Activated naive CD4-positive, alpha-beta T cell treated with anti-CD3 and anti-CD28 coated beads, Interleukin-2, amount 50 U/mL, for 72 hours (primary cell): ENCODE results near the gene NYAP1. TPM values are rescaled to one million over a fixed set of nuclear protein-coding genes. Genes with fewer than 3 reads are reported as not detected.
"Not testable (repeated sequence)": the region's sequence is repeated elsewhere in the genome, so short reads cannot be mapped to it uniquely, and the experiment has no call there.

ENCODE experiments used
- ATAC-seq, 2 donors: fragments of 150-1000 bp; cut with Tn5 transposase; 2 replicates each; pipeline ENCODE4 v1.10.0; 2021; ENCODE audit warnings: mild to moderate bottlenecking in 2 of 2, moderate library complexity in 2 of 2
- DNase-seq, 2 donors: peaks; one replicate each; pipeline ENCODE4 v3.0.0; 2021 to 2022; ENCODE audit warnings: low spot score in 2 of 2
- H3K27ac Mint-ChIP-seq, 2 donors: one replicate each; pipeline ENCODE4 v1.8.0; 2022; ENCODE audit warnings: mild to moderate bottlenecking in 2 of 2, mixed read lengths in 2 of 2
- H3K36me3 Mint-ChIP-seq, 2 donors: one replicate each; pipeline ENCODE4 v1.8.0; 2022; ENCODE audit warnings: mixed read lengths in 2 of 2
- H3K9me3 Mint-ChIP-seq, 2 donors: one replicate each; pipeline ENCODE4 v1.8.0; 2022; ENCODE audit warnings: mixed read lengths in 2 of 2
- total RNA-seq, 2 donors: library from RNA; stranded (reverse); gene quantifications; one replicate each; pipeline ENCODE4 v1.2.3, GENCODE V29; 2022

NYAP1 gene
- 1 to 10 TPM in 1 of 2 donors, under 1 TPM in 1; 0.89 to 1.0 TPM for total RNA-seq

DNA sequence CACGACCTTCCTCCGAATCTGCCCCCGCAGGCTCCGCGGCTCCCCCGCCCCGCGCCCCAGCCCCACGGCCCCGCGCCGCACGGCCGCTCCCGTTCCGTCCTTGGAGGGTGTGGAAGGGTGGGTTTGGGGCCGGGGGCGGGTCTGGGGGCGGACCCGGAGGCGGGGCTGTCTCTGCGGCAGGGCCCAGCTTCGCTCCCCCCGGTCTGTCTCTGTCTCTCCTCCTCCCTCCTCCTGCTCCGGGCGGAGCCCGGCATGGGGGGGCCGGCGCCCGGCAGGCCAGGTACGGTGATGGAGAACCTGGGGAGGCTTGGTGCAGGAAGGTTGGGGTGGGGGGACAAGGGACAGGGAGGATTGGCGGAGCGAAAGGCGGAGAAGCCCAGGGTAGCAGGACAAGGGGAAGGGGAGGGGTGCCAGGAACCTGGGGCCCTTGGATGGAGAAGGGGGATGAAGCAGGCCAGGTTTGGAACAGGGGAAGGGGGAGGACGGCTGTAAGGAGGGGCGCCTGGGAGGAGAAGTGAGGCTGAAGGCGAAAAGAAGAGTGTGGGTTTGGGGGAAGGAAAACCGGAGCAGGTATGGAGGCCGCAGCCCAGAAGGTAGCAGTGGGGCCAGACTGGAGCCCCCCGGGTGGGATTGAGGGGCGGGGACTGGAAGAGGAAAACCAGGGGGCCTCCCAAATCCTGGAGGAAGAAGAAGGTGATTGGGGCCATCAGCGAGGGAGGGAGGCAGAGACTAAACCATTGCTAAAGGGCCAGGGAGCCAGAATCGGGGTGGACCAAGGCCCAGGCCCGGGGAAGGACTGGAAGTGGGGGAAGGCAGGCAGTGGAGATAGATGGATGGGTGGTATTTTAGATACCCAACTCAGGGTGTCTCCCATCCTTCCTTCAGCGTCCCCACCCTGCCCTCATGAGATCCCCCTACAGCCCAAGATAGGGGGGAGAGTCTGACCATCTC is at the start of gene NYAP1:
Gene NYAP1, plus strand, starts transcription at position 206 of the 951 bp plus-strand sequence. CDS start 1,385 bp downstream, outside the sequence.
- Mint-ChIP-seq H3K36me3 (no peaks in the 10 kb centered on the region), H3K9me3 (no peaks in the 10 kb centered on the region), H3K27ac (peak within 1 kb of the TSS; percentile 71 to 92)
- no peak for DNase-seq
- peak; percentile 3 to 39 for ATAC-seq

DNA sequence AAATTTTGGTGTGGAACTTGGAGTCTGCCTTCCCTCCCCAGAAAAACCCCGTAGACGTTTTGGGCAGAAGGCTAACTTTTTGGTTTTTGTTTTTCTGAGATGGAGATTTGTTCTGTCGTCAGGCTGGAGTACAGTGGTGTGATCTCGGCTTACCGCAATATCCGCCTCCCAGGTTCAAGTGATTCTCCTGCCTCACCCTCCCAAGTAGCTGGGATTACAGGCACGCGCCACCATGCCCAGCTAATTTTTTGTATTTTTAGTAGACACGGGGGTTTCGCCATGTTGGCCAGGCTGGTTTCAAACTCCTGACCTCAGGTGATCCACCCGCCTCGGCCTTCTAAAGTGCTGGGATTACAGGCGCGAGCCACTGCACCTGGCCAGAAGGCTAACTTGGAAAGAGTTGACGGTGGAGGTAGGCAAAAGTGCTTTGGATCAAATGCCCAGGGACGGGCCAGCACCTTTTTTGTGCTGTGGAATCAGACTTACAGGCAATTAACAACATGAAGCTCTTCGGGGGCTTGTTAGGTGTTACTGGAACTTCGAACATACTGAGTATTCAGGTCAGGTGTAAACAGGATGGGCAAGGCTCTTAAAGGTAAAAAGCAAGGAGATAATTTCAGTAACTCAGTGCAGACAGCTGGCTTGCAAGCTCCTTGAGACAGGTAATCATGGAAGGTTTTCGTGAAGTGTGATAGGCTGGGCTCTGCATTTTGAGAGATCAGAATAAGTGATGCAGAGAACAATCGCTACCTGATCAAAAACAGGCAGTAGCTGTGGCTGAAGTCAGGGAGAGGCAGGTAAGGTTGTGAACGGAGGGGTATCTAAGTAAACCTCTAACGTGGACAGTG is 49.2 kb upstream of the NYAP1 start:
- ATAC-seq: no peak
- H3K36me3 Mint-ChIP-seq: peaks cover 36 to 38% of the 10 kb centered on the region in 2 donors

GRCh38 chr7:100435401-100436304 is 48.1 kb upstream of the NYAP1 start:
- Mint-ChIP-seq H3K27ac (peak overlapping the region; percentile 94 to 95), H3K36me3 (peaks cover 31 to 35% of the 10 kb centered on the region in 2 donors), H3K9me3 (no peaks in the 10 kb centered on the region)
- ATAC-seq (peak; percentile 24 to 41), DNase-seq (peak; percentile 42 to 58)

More for the DNA sequence above, 49.2 kb upstream of the NYAP1 start:
- DNase-seq: peak in 1 of 2 donors; percentile 55
- Mint-ChIP-seq H3K9me3 (no peaks in the 10 kb centered on the region), H3K27ac (peak overlapping the region; percentile 94 to 95)

- no peaks in the 10 kb centered on the region for H3K9me3 Mint-ChIP-seq
Observed at GRCh38 chr7:100437150-100438100, 46.3 kb upstream of the NYAP1 start.

GRCh38 chr7:100438172-100438571 is 45.6 kb upstream of the NYAP1 start:
- Mint-ChIP-seq H3K27ac (peak overlapping the region in 1 of 2 donors; percentile 2), H3K9me3 (no peaks in the 10 kb centered on the region), H3K36me3 (peaks cover 26 to 30% of the 10 kb centered on the region in 2 donors)
- DNase-seq: no peak
- ATAC-seq: no peak

More at GRCh38 chr7:100437150-100438100, 46.3 kb upstream of the NYAP1 start:
- H3K36me3 Mint-ChIP-seq: peaks cover 26 to 31% of the 10 kb centered on the region in 2 donors
- H3K27ac Mint-ChIP-seq: peak overlapping the region in 1 of 2 donors; percentile 94
- DNase-seq: peak in 1 of 2 donors; percentile 56
- ATAC-seq: no peak

- not testable (repeated sequence) for H3K27ac Mint-ChIP-seq, H3K9me3 Mint-ChIP-seq, ATAC-seq
- DNase-seq: peak in 1 of 2 donors; percentile 44
- H3K36me3 Mint-ChIP-seq: peaks cover 24 to 25% of the 10 kb centered on the region in 2 donors
Observed at GRCh38 chr7:100438731-100439130, 45.0 kb upstream of the NYAP1 start.

GRCh38 chr7:100439244-100439643 is 44.5 kb upstream of the NYAP1 start:
- peaks cover 19 to 20% of the 10 kb centered on the region in 2 donors for H3K36me3 Mint-ChIP-seq
- H3K9me3 Mint-ChIP-seq, ATAC-seq, H3K27ac Mint-ChIP-seq: not testable (repeated sequence)
- peak in 1 of 2 donors; percentile 44 for DNase-seq

- Mint-ChIP-seq H3K9me3 (no peaks in the 10 kb centered on the region), H3K36me3 (no peaks in the 10 kb centered on the region), H3K27ac (peak overlapping the region in 1 of 2 donors; percentile 77)
- peak in 1 of 2 donors; percentile 52 for DNase-seq
- peak in 1 of 2 donors; percentile 9 for ATAC-seq
Observed at GRCh38 chr7:100441641-100442535, 41.8 kb upstream of the NYAP1 start.

DNA sequence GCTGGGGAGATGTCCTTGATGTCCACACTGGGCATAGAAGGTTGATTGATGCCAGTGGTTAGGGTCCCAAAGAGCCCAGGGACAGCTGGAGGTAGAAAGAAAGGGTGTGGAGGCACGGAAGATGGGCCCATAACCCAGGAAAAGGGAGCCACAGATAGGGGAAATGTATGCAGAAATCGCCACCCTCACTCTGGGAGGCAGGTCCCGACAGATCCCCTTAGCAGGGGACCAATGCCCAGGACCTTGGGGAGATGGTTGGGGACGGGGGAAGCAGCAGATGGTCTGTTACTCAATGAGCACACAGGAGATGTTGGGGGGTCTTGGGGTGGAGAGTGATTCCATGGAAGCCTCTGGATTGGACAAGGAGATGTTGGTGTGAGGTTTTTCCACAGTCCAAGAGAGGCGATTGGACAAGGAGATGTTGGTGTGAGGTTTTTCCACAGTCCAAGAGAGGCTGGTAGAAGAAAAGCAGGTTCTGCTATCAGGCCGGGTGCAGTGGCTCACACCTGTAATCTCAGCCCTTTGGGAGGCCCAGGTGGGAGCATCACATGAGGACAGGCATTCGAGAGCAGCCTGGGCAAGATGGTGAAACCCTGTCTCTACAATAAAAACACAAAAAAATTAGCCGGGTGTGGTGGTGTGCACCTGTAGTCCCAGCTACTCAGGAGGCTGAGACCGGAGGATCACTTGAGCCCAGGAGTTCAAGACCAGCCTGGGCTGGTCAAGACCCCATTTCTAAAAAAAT is 40.5 kb upstream of the NYAP1 start:
- Mint-ChIP-seq H3K9me3 (no peaks in the 10 kb centered on the region), H3K36me3 (no peaks in the 10 kb centered on the region), H3K27ac (peak overlapping the region; percentile 19 to 84)
- DNase-seq (peak in 1 of 2 donors; percentile 42), ATAC-seq (no peak)

DNA sequence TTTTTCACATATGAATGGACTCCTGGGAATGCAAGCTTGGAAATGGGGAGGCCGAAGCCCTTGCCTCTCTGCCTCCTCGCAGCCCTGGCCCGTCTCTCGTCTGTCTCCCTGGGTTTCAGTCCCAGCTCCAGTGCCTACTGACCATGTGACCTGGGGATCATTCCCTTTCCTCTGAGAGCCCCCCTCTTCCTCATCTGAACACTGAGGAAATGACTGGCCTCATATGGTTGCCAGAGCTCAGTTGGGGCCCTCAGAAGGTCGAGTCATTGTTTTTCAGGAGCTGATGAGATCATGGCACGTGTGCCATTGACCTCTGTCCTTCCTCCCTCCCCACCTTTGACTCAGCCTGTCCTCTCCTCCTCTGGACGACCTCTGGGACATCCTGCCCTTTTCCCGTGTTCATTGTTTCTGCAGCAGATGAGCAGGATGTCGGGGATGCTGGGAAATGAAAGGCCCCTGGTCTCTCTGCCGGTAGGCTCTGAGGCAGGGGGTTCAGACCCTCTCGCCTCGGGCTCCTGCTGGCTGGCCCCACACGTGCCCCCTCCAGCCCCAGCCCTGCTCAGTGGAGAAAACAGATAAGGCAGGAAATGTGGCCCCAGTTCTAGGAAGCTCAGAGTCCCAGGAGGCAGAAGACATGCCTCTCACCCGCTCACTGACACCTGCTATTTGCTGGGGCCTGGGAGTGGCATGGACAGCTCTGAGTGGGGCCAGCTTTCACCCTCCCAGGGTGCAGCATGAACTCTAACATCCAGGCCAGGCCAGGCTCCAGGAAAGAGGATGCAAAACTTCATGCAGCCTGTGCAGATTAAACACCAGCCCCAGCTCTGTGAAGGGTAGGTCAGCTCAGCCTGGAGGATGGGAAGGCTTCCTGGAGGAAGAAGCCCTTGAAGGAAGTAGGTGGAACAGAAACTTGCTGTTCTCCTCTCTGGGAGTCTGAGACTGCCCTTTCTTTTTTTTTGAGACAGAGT is 39.1 kb upstream of the NYAP1 start:
- Mint-ChIP-seq H3K36me3 (no peaks in the 10 kb centered on the region), H3K9me3 (no peaks in the 10 kb centered on the region), H3K27ac (peak overlapping the region; percentile 50 to 84)
- DNase-seq: peak in 1 of 2 donors; percentile 53
- ATAC-seq: peak; percentile 51 to 91

DNA sequence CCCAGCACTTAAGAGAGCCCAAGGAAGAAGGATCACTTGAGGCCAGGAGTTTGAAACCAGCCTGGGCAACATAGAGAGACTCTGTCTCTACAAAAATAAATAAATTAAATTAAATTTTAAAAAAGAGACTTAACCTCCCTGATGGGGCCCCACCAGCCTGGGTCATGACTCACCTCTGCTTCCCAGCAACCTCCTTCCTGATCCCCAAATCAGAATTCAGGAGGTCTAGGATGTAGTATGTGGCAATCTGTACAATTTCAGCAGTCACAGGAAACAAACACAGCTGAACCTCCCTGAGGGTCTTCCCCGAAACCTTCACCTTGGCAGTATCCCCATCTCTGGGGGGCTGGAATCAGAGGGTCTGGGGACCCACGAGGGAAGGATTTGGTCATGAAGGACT is 37.7 kb upstream of the NYAP1 start:
- no peak for DNase-seq
- no peaks in the 10 kb centered on the region for H3K36me3 Mint-ChIP-seq
- H3K27ac Mint-ChIP-seq: peak overlapping the region in 1 of 2 donors; percentile 28
- H3K9me3 Mint-ChIP-seq: no peaks in the 10 kb centered on the region
- no peak for ATAC-seq

GRCh38 chr7:100447363-100447762 is 36.4 kb upstream of the NYAP1 start:
- not testable (repeated sequence) for ATAC-seq, DNase-seq, H3K9me3 Mint-ChIP-seq, H3K27ac Mint-ChIP-seq, H3K36me3 Mint-ChIP-seq
